Trophoblast cell (in vitro differentiated cells and primary cell): ENCODE measurements around the gene EMP2.

Experiments
- DNase-seq, 2 donors: peaks; one replicate each; pipeline ENCODE4 v3.0.0-alpha.2; 2016
- H2AFZ ChIP-seq: 2 replicates; pipeline ENCODE4 v1.6.1; 2013; ENCODE audit warnings: low read length, moderate library complexity, mild to moderate bottlenecking; ENCODE audit not compliant: insufficient read depth, poor library complexity
- H2AK5ac ChIP-seq: 2 replicates; pipeline ENCODE4 v1.6.1; 2013; ENCODE audit warnings: mild to moderate bottlenecking, low read length
- H2BK120ac ChIP-seq: 2 replicates; pipeline ENCODE4 v1.6.1; 2013; ENCODE audit warnings: low read length, mild to moderate bottlenecking, moderate library complexity; ENCODE audit not compliant: insufficient read depth, poor library complexity
- H2BK12ac ChIP-seq: 2 replicates; pipeline ENCODE4 v1.6.1; 2013; ENCODE audit warnings: mild to moderate bottlenecking, low read length, moderate library complexity
- H2BK5ac ChIP-seq: 2 replicates; pipeline ENCODE4 v1.6.1; 2013; ENCODE audit warnings: low read length, low read depth, moderate library complexity, mild to moderate bottlenecking; ENCODE audit not compliant: poor library complexity
- H3K14ac ChIP-seq: 2 replicates; pipeline ENCODE4 v1.6.1; 2013; ENCODE audit warnings: mild to moderate bottlenecking, low read length
- H3K18ac ChIP-seq: 2 replicates; pipeline ENCODE4 v1.6.1; 2013; ENCODE audit warnings: mild to moderate bottlenecking, low read length
- H3K23ac ChIP-seq: 2 replicates; pipeline ENCODE4 v1.6.1; 2013; ENCODE audit warnings: low read length
- H3K27ac ChIP-seq: 2 replicates; pipeline ENCODE4 v1.5.1; 2013; ENCODE audit warnings: low read depth, mild to moderate bottlenecking, inconsistent platforms, low read length, moderate library complexity
- H3K27me3 ChIP-seq: 2 replicates; pipeline ENCODE4 v1.6.1; 2013; ENCODE audit warnings: inconsistent platforms, mild to moderate bottlenecking, low read length, moderate library complexity; ENCODE audit not compliant: insufficient read depth
- H3K36me3 ChIP-seq, 2 experiments: 1 replicate in 1 of 2; 2 replicates in 1 of 2; pipeline ENCODE4 v1.6.1; 2013; ENCODE audit warnings: low read length in 2 of 2, mild to moderate bottlenecking in 2 of 2, moderate library complexity in 1 of 2; ENCODE audit not compliant: insufficient read depth in 2 of 2, control insufficient read depth in 1 of 2
- H3K4ac ChIP-seq: 2 replicates; pipeline ENCODE4 v1.6.1; 2013; ENCODE audit warnings: low read depth, mild to moderate bottlenecking, low read length, moderate library complexity
- H3K4me1 ChIP-seq, 2 experiments: 1 replicate in 1 of 2; 2 replicates in 1 of 2; pipeline ENCODE4 v1.6.1; 2013; ENCODE audit warnings: low read length in 2 of 2, mild to moderate bottlenecking in 2 of 2, moderate library complexity in 1 of 2; ENCODE audit not compliant: insufficient read depth in 2 of 2, control insufficient read depth in 1 of 2
- H3K4me2 ChIP-seq: 2 replicates; pipeline ENCODE4 v1.6.1; 2013; ENCODE audit warnings: inconsistent platforms, mild to moderate bottlenecking, low read length, moderate library complexity
- H3K4me3 ChIP-seq: 2 replicates; pipeline ENCODE4 v1.5.1; 2013; ENCODE audit warnings: mild to moderate bottlenecking, low read depth, low read length, inconsistent platforms
- H3K79me1 ChIP-seq: one replicate; pipeline ENCODE4 v1.6.1; 2013; ENCODE audit warnings: low read length
- H3K79me2 ChIP-seq: 2 replicates; pipeline ENCODE4 v1.6.1; 2013; ENCODE audit warnings: low read length, mild to moderate bottlenecking; ENCODE audit not compliant: control insufficient read depth, insufficient read depth, poor library complexity
- H3K9ac ChIP-seq: 2 replicates; pipeline ENCODE4 v1.6.1; 2013; ENCODE audit warnings: mild to moderate bottlenecking, low read length
- H3K9me3 ChIP-seq: 2 replicates; pipeline ENCODE4 v1.6.1; 2013; ENCODE audit warnings: low read depth, mild to moderate bottlenecking, control low read depth, inconsistent platforms, low read length; ENCODE audit not compliant: insufficient read depth
- H4K12ac ChIP-seq: 2 replicates; pipeline ENCODE4 v1.6.1; 2013; ENCODE audit warnings: low read depth, mild to moderate bottlenecking, low read length, moderate library complexity
- H4K8ac ChIP-seq: 2 replicates; pipeline ENCODE4 v1.6.1; 2013; ENCODE audit warnings: low read depth, mild to moderate bottlenecking, low read length, moderate library complexity
- H4K91ac ChIP-seq: one replicate; pipeline ENCODE4 v1.6.1; 2013; ENCODE audit warnings: low read depth, mild to moderate bottlenecking, low read length, moderate library complexity
- WGBS: extraction: QIAGEN DNeasy Blood & Tissue Kit; methylation state at CpG from one replicate; pipeline ENCODE4 v1.1.7; 2013; ENCODE audit warnings: missing lambda C conversion rate; ENCODE audit not compliant: insufficient read length, insufficient coverage; ENCODE audit errors: extremely low coverage; 5-methylcytosine and 5-hydroxymethylcytosine counted together

Gene EMP2

GRCh38 chr16:10587622-10588021, 7.2 kb upstream of the EMP2 start:
- no peak overlapping the region for H3K4me2 ChIP-seq
- no peaks in the 10 kb centered on the region for H3K36me3 ChIP-seq
- no peak overlapping the region for H3K9ac ChIP-seq
- H2BK5ac ChIP-seq: no peak overlapping the region
- no peak overlapping the region for H2BK120ac ChIP-seq
- no peak overlapping the region for H3K4me3 ChIP-seq
- H3K23ac ChIP-seq: no peak overlapping the region
- no peak overlapping the region for H3K27ac ChIP-seq
- no peaks in the 10 kb centered on the region for H3K79me1 ChIP-seq
- H2AK5ac ChIP-seq: no peak overlapping the region
- no peaks in the 10 kb centered on the region for H3K79me2 ChIP-seq
- no peak overlapping the region for H3K18ac ChIP-seq
- no peak overlapping the region for H4K12ac ChIP-seq
- WGBS: no CpG with 5 or more reads among the region's 2 CpGs
- DNase-seq: no peak
- H4K91ac ChIP-seq: no peak overlapping the region
- peaks cover 3 to 4% of the 10 kb centered on the region in 2 experiments for H3K4me1 ChIP-seq
- H3K14ac ChIP-seq: no peak overlapping the region
- H2BK12ac ChIP-seq: no peak overlapping the region
- no peak overlapping the region for H4K8ac ChIP-seq
- no peak overlapping the region for H3K4ac ChIP-seq
- H3K27me3 ChIP-seq: no peaks in the 10 kb centered on the region
- H2AFZ ChIP-seq: no peak overlapping the region
- no peaks in the 10 kb centered on the region for H3K9me3 ChIP-seq

DNA sequence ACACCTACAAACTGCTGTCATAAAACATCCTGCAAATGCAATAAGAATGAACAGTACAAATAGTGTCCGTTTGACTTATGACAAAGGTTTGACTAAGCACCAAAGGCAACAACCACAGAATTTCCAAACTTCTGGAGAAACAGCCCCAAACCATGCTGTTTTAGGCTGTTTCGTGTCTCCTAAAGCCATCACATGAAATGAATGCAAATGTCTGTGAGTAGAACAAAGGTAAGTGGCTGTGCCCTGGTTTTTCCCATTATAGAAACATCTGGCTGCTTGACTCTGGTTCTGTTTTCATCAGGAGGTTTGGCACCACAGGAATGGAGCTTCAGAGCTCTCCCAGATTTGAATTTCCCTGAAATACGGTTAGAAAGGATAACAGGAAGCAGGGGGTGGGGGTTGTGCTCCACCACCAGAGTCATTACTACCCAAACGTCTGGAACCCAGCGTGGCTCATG, 4.6 kb upstream of the EMP2 start:
- WGBS: no CpG with 5 or more reads among the region's 5 CpGs
- no peak overlapping the region for H2AFZ ChIP-seq
- no peak overlapping the region for H4K12ac ChIP-seq
- H3K14ac ChIP-seq: no peak overlapping the region
- no peak overlapping the region for H3K23ac ChIP-seq
- no peak overlapping the region for H3K27ac ChIP-seq
- no peak overlapping the region for H3K4ac ChIP-seq
- no peak for DNase-seq
- no peak overlapping the region for H3K9ac ChIP-seq
- no peak overlapping the region for H3K4me3 ChIP-seq
- no peaks in the 10 kb centered on the region for H3K9me3 ChIP-seq
- no peak overlapping the region for H2BK120ac ChIP-seq
- no peak overlapping the region for H3K18ac ChIP-seq
- no peak overlapping the region for H2BK12ac ChIP-seq
- H4K8ac ChIP-seq: no peak overlapping the region
- H3K79me1 ChIP-seq: peaks cover 9% of the 10 kb centered on the region
- peaks cover 4% of the 10 kb centered on the region for H3K79me2 ChIP-seq
- no peak overlapping the region for H2AK5ac ChIP-seq
- no peak overlapping the region for H2BK5ac ChIP-seq
- H4K91ac ChIP-seq: no peak overlapping the region
- peaks cover 6 to 7% of the 10 kb centered on the region in 2 experiments for H3K4me1 ChIP-seq
- H3K27me3 ChIP-seq: no peaks in the 10 kb centered on the region
- H3K4me2 ChIP-seq: no peak overlapping the region
- no peaks in the 10 kb centered on the region for H3K36me3 ChIP-seq

DNA sequence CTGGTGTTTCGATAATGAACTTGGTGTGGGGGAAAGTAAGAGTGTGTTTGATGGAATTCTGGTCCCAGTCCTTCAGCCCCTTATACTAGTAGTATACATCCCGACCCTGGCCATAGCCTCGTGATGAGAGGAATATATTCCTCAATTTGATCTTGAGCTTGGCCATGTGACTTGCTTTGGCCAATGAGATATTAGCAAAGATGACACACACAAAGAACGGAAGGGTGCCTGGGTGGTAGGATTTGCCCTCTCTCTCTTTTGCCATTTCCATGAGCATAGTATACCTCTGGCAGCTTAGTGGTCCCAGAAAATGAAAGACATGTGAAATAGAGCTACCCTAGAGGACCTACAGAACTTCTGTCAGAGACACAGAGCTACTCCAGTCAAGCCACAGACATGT, 2.9 kb upstream of the EMP2 start:
- Histone ChIP-seq H3K9me3 (no peaks in the 10 kb centered on the region), H2BK120ac (no peak overlapping the region), H3K23ac (no peak overlapping the region), H2AK5ac (no peak overlapping the region), H3K4ac (no peak overlapping the region), H3K27me3 (no peaks in the 10 kb centered on the region), H4K91ac (no peak overlapping the region), H3K79me1 (peaks cover 12% of the 10 kb centered on the region), H3K4me2 (no peak overlapping the region), H3K4me1 (peaks cover 16 to 20% of the 10 kb centered on the region in 2 experiments), H3K36me3 (no peaks in the 10 kb centered on the region), H3K79me2 (peaks cover 10% of the 10 kb centered on the region), H3K27ac (no peak overlapping the region), H2AFZ (no peak overlapping the region), H3K4me3 (no peak overlapping the region), H4K12ac (no peak overlapping the region), H2BK12ac (no peak overlapping the region), H3K18ac (no peak overlapping the region), H3K9ac (no peak overlapping the region), H4K8ac (no peak overlapping the region), H2BK5ac (no peak overlapping the region), H3K14ac (no peak overlapping the region)
- no peak for DNase-seq
- no CpG with 5 or more reads among the region's 4 CpGs for WGBS

DNA sequence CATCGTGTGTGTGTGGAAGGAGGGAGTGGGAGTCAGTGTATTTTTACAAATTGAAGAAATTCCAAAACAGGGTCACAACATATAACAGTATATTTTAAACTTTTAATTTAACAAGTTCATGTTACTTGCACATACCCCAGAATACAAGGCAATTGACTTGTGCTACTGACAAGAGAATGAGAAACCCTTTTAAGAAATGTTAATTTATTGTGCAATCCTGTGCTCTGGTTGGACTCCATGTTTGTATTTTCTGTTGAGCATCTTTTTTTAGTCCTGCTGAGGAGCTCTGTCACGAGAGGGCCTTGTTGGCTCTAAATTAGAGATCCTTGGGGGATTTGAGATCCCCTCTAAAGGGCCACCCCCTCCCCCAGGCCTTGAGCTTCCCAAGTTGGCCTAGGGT, 1.1 kb upstream of the EMP2 start:
- no peak overlapping the region for H3K27ac ChIP-seq
- H3K9ac ChIP-seq: no peak overlapping the region
- H3K79me1 ChIP-seq: peaks cover 12% of the 10 kb centered on the region
- H3K36me3 ChIP-seq: no peaks in the 10 kb centered on the region
- no peak overlapping the region for H2AFZ ChIP-seq
- no peak overlapping the region for H3K4ac ChIP-seq
- no peak overlapping the region for H3K18ac ChIP-seq
- no peak overlapping the region for H3K4me3 ChIP-seq
- H2BK5ac ChIP-seq: no peak overlapping the region
- H3K23ac ChIP-seq: no peak overlapping the region
- H2AK5ac ChIP-seq: peak overlapping the region; percentile 82
- H3K4me2 ChIP-seq: no peak overlapping the region
- H3K4me1 ChIP-seq: peaks cover 26 to 36% of the 10 kb centered on the region in 2 experiments
- no peaks in the 10 kb centered on the region for H3K9me3 ChIP-seq
- H3K27me3 ChIP-seq: no peaks in the 10 kb centered on the region
- no peak overlapping the region for H4K8ac ChIP-seq
- H2BK12ac ChIP-seq: peak overlapping the region; percentile 53
- no peak overlapping the region for H2BK120ac ChIP-seq
- H4K91ac ChIP-seq: peak overlapping the region; percentile 68
- no peak overlapping the region for H3K14ac ChIP-seq
- peaks cover 10% of the 10 kb centered on the region for H3K79me2 ChIP-seq
- WGBS: no CpG with 5 or more reads among the region's 2 CpGs
- H4K12ac ChIP-seq: no peak overlapping the region
- no peak for DNase-seq
